NCI-H1105 (cell line): ENCODE data around the gene CXCR5.
A peak's percentile ranks its signal among the peaks of the same experiment; 100 is the strongest.

ENCODE experiments used
- DNase-seq: peaks from one replicate; lab custom pipeline; 2025; lab: John Stamatoyannopoulos, UW

Gene CXCR5

GRCh38 chr11:118898400-118899295, 15.0 kb downstream of the CXCR5 start:
- no peak for DNase-seq

GRCh38 chr11:118899296-118899688, 15.6 kb downstream of the CXCR5 start:
- no peak for DNase-seq

GRCh38 chr11:118899706-118900360, 16.1 kb downstream of the CXCR5 start:
- no peak for DNase-seq

- DNase-seq: no peak
Observed at GRCh38 chr11:118900535-118901384, 17.1 kb downstream of the CXCR5 start.

- DNase-seq: no peak
Observed at GRCh38 chr11:118901494-118902335, 18.0 kb downstream of the CXCR5 start.

- no peak for DNase-seq
Observed at GRCh38 chr11:118902336-118903203, 18.9 kb downstream of the CXCR5 start.

GRCh38 chr11:118903204-118904015, 19.7 kb downstream of the CXCR5 start:
- DNase-seq: no peak

- DNase-seq: peak; percentile 91
Observed at GRCh38 chr11:118907051-118908042, 23.7 kb downstream of the CXCR5 start.

- DNase-seq: no peak
Observed at GRCh38 chr11:118908264-118908663, 24.6 kb downstream of the CXCR5 start.

GRCh38 chr11:118908901-118909618, 25.4 kb downstream of the CXCR5 start:
- peak; percentile 35 for DNase-seq

GRCh38 chr11:118909619-118910308, 26.1 kb downstream of the CXCR5 start:
- DNase-seq: no peak

- no peak for DNase-seq
Observed at GRCh38 chr11:118910309-118911112, 26.8 kb downstream of the CXCR5 start.

GRCh38 chr11:118911113-118911879, 27.6 kb downstream of the CXCR5 start:
- DNase-seq: no peak

GRCh38 chr11:118911880-118912741, 28.4 kb downstream of the CXCR5 start:
- no peak for DNase-seq
